Stimulated activated CD8-positive, alpha-beta memory T cell treated with anti-CD3 and anti-CD28 coated beads, Interleukin-2, amount 100 ng/mL, for 1 hour (primary cell): ENCODE results near the gene ALDH1B1.
"Not testable (repeated sequence)": the region's sequence is repeated elsewhere in the genome, so short reads cannot be mapped to it uniquely, and the experiment has no call there.

Experiments
- DNase-seq, 2 donors: peaks; one replicate each; pipeline ENCODE4 v3.0.0-alpha.2; 2020; ENCODE audit warnings: low read depth in 2 of 2

ALDH1B1 gene

DNA sequence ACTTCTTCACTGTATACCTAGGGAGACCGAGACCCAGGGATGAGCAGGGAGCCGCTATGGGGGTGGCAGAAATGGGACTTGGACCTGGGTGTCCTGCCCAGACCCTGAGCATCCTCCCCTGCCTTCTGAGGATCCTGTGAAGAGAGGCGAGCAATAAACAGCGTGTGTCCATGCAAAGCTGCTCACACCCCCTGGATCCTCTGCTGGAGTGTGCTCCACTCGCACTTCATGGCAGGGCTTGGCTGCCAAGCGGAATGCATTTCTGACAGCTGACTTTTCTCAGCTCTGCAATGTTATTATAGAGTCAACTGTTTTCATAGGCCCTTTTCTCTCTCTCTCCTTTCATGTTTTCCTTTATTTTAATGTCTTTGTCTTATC lies 31.0 kb upstream of the ALDH1B1 start:
- no peak for DNase-seq

DNA sequence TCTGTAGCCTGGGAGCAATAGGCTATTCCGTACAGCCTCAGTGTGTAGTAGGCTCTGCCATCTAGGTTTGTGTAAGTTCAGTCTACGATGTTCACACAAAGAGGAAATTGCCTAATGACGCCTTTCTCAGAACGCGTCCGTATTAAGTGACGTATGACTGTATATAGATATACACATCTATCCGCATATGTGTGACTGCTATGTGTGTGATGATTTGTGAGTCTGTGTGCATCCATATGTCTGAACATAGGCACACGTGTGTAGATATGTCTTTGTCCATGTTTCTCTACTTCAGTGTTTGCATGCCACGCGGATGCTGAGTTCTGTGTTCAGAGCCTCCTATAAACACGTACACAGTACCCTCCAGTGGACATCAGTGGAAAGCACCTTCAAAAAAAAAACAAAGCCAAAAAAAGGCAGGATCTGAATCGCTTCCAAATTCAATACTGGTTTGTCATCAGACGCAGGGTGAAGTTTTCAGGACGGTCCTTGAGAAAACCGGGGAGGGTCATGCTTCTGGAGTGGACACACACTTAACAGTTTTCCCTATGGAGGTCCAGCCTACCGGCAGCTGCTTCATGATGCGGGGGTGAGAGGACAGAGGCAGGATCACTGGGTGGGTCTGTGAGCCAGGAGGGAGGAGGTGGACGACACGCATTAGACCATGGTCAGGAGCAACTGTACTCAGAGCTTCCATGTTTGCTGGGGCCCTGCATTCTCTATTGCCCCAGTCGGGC lies 29.5 kb upstream of the ALDH1B1 start:
- no peak for DNase-seq

DNA sequence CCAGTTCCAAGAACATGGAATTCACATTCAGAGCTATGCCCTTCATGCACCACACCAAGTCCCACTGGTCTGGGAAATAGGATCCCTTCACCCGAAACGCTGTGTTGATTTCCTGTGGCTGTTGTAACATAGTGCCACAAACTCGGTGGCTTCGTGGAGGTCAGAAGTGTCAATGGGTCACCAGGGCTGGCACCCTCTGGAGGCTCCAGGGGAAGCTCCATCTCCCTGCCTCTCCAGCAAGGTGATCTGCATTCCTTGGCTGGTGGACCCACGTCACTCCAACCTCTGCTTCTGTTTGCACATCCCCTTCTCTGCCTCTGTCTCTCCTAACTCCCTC lies 28.9 kb upstream of the ALDH1B1 start:
- no peak for DNase-seq

DNA sequence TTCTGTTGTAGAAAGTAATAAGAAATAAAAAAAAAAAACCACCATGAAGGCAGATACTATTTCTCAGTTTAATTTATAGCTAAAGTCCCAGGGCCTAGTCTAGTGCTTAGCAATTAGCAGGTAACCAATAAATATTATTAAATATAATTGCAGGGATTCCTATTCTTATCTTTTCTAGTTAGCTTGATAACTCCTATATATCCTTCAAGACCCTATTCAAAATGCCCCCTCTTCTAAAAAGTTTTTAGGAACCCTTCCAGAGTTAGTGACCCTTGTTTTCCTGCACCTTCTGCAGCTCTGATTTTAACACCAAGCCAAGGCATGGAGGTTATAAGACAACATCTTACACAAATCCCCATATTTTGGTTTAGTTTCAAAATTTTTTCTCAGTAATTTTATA lies 24.6 kb upstream of the ALDH1B1 start:
- DNase-seq = no peak

DNA sequence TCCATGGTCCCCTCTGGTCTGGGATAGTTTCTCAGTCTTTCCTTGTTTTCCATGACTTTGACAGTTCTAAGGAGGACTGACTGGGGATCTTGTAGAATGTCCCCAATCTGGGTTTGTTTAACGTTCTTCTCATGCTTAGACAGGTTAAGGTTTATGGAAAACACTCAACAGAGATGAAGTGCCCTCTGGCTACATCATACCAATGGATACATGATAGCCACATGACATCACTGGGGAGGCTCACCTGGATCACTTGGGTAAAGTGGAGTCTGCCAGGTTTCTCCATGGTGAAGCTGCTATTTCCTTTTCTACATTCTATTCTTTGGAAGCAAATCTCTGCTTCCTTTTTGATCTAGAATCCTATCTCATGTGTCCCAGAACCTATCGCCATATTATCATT lies 23.8 kb upstream of the ALDH1B1 start:
- no peak for DNase-seq

DNA sequence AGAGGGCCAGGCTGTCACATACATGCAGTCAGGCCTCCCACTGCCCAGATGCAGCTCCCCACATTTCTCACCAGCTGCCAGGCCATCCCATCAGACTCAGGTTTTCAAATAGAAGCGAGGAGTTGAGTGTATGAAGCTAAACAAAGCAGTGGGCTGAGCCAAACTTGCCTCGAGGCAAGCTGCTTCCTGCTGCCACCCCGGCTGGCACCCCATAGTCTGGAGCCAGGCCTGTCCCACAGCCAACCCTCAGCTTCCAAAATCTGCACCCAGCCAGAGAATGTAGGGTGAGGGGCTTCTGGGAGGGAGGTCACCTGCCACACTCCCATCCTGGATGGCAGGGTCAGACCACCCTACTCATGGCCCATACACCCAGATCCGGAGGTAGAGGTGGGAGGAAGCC lies 22.3 kb upstream of the ALDH1B1 start:
- no peak for DNase-seq

DNA sequence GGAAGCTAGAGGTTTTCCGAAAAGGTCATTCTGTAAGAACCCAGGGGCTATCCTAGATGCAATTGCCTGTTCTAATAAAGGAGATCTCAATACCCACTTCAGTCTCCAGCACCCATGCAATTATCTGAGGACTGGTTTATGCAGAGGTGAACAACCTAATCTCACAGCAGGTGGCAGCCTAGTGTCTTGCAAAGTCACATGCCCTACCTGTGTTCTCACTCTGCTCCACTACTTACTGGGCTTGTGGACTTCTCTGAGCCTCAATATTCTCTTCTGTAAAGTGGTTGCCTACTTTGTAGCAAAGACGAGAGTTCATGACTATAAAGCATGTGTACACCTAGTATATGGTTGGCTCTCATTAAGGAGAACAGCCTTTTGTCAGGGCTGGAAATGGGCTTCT lies 21.0 kb upstream of the ALDH1B1 start:
- no peak for DNase-seq

DNA sequence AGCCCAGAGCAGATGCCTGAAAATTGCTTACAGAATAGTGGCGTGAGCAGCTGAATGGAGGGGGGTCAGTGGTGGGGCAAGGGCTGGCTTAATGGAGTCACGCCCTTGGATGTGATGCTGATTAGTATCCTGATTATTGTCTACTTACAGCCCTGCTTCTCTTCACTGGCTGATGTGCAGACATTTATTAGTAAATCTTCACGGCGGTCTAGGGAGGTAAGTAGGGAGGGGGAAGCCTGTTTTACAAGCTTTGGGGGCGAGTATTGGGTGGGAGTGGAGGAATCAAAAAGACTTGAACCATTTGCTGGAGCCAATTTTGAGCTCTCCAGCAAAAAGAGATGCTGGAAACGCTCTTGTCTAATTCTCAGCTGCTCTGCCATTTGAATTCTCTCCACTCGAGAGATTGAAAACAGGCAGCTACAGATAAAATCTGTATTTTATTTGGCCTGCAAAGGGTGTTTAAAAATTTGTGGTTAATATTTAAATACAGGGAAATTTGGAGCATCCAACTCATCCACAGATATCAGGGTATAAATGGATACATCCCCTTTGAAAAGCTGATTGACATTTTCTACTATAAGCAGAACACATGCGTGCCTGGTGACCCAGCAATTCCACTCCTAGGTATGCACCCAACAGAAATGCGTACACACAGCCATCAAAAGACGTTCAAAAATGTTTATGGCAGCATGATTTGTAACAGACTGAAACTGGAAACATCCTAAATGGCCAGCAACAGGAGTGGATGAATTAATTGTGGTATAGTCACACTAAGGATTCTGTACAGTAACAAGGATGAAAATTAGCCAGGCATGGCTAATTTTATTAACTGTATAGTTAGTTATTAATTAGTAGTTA lies 19.5 kb upstream of the ALDH1B1 start:
- DNase-seq = no peak

DNA sequence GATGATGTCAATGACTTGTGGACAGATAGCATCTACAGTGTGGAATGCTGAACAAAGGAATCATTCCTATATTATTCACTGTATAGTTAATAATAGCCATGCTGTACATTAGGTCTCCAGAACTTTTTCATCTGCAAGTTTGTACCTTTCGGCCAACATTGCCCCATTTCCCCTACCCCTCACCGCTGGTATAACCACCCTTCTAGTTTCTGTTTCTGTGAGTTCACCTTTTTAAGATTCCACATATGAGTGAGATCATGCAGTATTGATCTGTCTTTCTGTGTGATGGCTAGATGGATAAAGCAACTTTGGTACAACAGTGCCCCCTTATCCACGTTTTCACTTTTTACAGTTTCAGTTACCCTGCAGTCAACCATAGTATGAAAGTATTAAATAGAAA lies 18.8 kb upstream of the ALDH1B1 start:
- no peak for DNase-seq

DNA sequence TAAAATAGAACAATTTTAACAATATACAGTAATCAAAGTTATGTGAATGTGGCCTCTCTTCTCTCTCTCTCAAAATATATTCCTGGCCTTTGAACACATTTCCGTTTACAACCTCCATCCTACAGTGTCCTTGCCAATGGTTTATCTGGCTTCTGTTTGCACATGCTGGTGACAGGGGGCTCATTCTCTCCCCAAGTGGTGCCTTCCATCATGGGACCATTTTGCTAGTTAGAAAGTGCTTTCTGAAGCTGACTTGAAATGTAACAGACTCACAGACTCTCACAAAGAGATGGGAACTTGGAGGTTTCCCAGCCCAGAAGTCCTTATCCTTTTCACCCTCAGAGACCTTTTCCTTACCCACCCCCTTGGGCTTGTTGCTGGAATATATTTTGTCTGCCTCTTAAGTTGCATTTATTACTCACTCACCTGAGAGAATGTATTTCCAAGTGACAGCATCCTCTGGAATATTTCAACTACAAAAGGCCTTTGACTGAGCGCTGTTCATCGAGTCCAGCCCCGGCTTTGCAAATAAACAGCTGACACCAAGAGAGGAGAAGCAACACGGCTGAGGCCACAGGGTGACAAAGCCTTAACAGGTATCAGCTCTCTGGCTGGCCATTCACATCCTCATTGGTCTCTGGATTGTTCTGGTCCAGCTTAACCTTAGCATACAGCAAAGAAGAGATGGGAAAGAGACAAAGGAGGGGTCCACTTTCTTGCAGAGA lies 17.5 kb upstream of the ALDH1B1 start:
- DNase-seq = no peak

DNA sequence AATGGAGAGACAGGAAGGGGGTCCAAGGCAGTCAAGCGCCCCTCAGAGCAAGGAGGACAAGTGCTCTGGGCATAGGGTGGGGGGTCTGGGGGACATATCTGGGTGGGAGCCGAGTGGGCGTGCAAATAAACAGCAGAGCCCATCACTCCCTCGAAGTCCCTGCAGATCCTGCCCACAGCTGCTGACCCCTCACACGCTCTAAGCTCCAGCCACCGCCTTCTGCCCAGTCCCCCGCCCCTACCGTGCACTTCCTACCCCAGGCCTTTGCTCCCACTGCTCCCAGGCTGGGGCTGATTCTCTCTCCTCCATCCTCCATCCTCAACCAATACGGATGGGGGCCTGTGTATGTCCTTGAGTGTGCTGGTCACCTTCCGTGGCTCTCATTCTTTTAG lies 16.9 kb upstream of the ALDH1B1 start:
- no peak for DNase-seq

DNA sequence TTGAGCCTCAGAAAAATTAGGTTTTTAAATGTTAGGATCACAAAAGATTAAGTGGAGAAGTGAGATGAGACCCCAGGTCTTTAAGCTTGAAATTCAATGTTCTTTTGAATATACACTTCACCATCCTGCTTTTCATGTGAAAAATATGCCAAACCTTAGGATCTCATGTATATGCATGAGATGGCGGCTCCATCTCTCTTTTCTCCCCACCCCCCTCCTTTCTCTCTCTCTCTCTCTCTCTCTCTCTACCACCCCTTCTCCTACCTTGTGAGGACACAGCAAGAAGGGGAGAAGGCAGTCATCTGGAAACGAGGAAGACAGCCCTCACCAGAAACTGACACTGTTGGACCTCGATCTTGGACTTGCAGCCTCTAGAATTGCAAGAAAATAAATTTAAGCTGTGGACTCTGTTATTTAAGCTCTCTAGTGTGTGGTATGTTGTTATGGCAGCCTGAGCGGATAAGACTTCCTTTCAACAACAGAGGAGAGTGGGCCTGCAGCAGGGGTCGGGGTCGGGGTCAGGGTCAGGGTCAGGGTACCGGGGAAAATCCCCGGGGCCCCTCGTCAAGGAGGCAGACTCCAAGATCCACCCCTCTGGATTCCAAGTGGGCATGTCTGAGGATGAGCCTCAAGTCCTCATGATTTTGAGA lies 16.4 kb upstream of the ALDH1B1 start:
- DNase-seq = no peak

DNA sequence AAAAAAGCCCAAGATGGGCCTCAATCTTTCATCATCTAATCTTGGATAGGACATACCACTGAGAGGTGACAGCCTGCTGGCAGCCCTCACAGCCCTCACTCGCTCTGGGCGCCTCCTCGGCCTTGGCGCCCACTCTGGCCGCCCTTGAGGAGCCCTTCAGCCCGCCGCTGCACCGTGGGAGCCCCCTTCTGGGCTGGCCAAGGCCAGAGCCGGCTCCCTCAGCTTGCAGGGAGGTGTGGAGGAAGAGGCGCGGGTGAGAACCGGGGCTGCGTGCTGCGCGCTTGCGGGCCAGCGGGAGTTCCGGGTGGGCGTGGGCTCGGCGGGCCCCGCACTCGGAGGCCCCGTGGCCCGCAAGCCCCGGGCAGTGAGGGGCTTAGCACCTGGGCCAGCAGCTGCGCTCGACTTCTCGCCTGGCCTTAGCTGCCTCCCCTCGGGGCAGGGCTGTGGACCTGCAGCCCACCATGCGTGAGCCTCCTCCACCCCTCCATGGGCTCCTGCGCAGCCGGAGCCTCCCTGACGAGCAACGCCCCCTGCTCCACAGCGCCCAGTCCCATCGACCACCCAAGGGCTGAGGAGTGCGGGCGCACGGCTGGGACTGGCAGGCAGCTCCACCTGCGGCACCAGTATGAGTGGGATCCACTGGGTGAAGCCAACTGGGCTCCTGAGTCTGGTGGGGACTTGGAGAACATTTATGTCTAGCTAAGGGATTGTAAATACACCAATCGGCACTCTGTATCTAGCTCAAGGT lies 15.0 kb upstream of the ALDH1B1 start:
- DNase-seq = not testable (repeated sequence)

DNA sequence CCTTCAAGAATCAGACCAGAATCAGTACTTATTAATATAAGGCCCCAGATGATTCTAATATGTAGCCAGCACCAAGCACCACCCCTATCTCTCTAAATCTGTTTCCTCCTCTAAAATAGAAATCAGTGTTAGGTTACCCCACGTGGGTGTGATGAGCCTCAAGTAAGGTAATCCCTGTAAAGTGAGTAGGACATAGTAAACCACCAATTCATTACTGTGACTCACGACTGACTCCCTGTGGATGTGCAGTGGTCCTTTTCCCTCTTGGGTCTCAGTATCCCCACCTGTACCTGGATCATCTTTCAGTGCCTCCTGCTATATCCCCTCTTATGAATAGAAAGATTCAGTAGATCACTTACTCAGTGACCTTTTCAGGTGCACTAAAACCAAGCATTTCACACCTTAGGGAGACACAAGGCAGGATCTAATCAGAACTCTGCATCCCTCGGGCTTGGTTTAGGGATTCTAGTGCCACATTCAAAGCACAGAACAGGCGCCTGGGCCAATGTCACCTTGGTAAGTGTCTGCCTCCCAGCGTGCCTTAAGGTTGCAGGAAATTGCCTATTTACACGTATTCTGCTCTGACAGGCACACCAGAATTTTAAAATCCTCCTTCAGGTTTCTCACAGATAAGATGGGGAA lies 12.2 kb upstream of the ALDH1B1 start:
- DNase-seq = no peak

DNA sequence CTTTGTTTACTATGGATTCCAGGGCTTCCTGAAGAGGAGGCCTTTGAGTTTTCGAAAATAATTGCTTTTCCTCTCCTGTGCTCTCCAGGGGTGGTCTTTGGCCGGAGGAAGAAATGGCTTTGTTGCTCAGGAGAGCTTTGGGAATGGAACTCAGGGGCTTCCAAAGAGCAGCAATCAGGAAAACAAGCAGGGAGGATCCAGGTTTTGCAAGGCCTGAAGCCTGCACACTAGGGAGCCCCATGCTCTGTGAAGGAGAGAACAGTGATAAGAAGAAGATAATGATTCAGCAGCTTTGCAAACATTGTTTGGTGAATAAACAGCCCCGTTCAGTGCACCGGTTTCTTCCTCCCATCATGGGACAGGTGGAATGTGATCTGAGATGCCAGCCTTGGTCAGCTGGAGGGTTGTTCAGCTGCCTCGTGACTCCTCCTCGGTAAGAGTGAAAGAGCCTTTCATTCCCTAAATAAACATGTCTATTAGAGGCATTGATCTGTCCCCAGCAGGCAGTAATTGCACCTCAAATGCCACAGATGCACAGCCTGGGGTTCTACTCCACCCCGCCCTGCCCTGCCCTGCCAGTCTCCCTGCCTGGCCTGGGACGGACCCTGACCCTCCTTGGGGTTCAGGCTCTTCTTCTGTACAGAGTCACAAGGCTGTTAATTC lies 11.5 kb upstream of the ALDH1B1 start:
- DNase-seq = no peak

DNA sequence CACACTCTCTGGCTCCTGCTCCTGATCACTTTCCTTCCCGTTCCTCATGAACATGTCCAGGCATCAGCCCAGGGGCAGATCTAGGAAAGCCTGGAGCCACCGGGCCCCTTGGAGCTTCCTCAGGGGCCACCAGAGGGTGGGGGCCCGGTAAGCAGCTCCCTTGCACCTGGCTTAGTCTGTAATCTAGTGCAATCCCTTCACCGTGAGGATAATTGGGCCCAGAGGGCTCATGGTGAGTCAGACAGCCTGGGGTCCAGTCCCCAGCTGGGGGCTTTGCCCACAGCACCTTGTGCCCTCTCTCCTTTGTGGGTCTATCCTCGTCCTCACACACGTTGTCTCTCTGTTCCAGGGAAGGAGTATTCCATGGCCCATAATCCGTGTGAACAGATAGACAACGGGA lies 10.4 kb upstream of the ALDH1B1 start:
- no peak for DNase-seq

DNA sequence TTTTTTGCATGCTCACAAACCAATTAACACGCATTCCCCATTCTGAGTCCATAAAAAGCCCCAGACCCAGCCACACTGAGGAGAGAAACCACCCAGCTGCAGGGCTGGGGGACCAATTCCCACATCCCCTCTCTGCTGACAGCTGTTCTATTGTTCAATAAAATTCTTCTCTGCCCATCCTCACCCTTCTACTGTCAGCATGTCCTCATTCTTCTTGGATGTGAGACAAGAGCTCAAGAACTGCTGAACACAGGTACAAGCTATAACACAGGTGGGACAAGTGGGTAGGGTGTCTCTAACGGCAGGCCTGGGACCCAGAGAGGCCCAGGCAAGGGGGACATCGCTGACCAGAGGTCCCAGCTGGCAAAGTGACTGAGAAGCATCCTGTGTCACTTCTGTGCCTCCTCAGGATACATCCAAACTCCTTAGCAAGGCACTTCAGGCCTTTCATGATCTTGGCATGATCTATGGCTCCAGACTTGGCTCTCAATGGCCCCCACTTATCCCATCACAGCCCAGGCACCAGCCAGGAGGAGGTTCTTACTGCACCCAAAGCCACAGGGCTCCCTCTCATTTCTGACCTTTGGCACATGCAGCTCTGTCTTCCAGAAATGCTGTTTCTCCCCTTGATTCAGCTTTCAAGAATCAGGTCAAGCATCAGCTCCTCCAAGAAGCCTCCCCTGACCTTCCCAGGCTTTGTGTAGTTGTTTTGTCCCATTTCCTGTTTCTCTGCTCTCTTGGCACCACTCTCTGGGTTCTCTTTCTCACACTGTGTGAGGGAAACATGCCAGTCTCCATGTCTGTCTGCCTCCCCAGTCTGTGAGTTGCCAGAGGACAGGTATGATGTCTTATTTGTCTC lies 7.3 kb upstream of the ALDH1B1 start:
- no peak for DNase-seq

DNA sequence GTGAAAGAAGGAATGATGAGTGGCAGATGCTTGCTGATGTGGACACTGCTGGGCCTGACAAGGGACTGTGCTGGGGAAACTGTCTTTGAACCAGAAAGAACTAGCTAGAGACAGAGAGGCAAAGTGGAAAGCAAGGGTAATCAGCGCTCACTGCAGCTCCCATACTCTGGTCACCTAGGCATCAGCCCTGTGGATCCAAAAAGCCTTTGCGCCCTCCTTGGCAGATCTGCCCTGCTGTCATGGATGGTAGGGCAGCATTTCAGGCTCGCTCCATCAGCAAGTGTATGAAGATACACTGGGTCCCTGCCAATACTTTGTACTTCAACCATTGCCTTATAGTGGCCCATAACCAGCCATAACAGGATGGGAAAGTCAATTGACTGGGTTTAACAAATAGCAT lies 6.6 kb upstream of the ALDH1B1 start:
- no peak for DNase-seq

DNA sequence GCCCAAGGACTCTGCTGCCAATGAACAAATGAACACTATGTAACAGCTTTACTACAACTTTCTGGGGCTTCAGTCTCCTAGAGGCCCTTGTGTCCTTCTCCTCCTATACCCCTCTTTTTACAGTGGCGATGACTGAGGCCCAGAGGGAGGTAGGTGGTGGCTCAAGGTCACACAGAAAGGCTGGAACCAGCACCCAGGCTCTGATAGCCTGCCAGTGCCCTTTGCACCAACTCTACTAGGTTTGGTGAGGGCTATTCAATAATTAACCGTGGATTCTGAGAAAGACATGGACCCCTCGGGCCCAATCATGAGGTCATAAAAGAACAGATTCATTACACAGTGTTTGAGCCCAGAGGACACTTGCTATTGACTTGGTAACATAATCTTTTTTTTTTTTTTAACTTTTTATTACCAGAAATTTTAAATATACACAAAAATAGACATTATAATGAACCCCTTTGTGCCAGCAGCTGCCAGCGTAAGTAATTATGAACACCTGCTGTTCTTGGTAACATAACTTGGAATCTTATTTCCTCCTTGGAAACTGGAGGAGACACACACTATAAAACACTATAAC lies 6.1 kb upstream of the ALDH1B1 start:
- DNase-seq = no peak
